Fibroblast of the aortic adventitia (primary cell): ENCODE data around the gene NOP53. TPM values are rescaled to one million over a fixed set of nuclear protein-coding genes. Genes with fewer than 3 reads are reported as not detected.

ENCODE experiments used
- DNase-seq: peaks from one replicate; pipeline ENCODE4 v3.0.0-alpha.2; 2010; ENCODE audit warnings: low read depth
- H3K4me3 ChIP-seq: 2 replicates; pipeline ENCODE4 v1.5.1; 2011; ENCODE audit warnings: low read depth, mild to moderate bottlenecking, control low read depth, low read length, moderate library complexity
- total RNA-seq: library from RNA; depleted of rRNA; stranded (reverse); fragments of >200 nt; gene quantifications from 2 replicates; pipeline ENCODE4 v1.2.3, GENCODE V29; 2012; ENCODE audit warnings: low replicate concordance
- TF ChIP-seq, protein P1 (sequence below): IDR thresholded peaks from 2 replicates; pipeline ENCODE4 v1.5.1; 2011; ENCODE audit warnings: mild to moderate bottlenecking, low read length, control low read depth, inconsistent platforms; ENCODE audit not compliant: insufficient read depth

Gene NOP53
- total RNA-seq, 1 donor = 105 TPM

- no peak for DNase-seq
- TF ChIP-seq, protein P1, sequence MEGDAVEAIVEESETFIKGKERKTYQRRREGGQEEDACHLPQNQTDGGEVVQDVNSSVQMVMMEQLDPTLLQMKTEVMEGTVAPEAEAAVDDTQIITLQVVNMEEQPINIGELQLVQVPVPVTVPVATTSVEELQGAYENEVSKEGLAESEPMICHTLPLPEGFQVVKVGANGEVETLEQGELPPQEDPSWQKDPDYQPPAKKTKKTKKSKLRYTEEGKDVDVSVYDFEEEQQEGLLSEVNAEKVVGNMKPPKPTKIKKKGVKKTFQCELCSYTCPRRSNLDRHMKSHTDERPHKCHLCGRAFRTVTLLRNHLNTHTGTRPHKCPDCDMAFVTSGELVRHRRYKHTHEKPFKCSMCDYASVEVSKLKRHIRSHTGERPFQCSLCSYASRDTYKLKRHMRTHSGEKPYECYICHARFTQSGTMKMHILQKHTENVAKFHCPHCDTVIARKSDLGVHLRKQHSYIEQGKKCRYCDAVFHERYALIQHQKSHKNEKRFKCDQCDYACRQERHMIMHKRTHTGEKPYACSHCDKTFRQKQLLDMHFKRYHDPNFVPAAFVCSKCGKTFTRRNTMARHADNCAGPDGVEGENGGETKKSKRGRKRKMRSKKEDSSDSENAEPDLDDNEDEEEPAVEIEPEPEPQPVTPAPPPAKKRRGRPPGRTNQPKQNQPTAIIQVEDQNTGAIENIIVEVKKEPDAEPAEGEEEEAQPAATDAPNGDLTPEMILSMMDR = no peak
- H3K4me3 ChIP-seq = no peak overlapping the region
Measured at GRCh38 chr19:47749326-47749725, 4.0 kb downstream of the NOP53 start.

GRCh38 chr19:47750752-47751151, 5.4 kb downstream of the NOP53 start:
- DNase-seq = no peak
- no peak overlapping the region for H3K4me3 ChIP-seq
- TF ChIP-seq, protein P1 = no peak

DNA sequence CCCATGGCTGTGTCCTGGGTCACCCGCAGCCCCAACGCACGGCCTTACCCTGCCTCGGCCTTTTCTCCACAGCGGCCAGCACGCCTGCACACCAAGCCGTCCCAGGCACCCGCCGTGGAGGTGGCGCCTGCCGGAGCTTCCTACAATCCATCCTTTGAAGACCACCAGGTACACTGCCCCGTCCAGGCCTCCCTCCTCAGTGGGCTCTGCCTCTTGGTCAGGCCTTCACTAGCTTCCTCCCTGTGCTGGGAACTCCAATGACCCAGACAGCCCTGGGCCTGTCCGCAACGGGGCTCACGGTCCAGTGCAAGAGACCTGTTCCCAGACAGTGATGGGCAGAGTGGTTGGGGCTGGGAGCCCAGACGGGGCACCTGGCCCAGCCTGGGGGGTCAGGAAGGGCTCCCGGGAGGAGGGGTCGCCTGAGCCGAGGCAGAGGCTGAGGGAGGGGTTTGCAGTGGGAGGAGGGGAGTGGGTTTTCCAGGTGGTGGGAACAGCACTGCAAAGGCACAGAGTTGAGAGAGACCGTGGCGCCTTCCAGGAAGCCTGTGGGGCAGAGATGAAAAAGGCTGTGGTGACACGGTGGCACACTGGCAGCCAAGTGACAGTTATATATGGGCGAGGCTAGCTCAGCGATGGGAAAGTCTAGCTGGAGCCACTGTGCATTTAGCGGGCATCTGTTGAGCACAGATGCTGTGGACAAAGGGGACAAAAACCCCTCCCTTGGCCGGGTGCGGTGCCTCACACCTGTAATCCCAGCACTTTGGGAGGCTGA, 7.3 kb downstream of the NOP53 start:
- no peak overlapping the region for H3K4me3 ChIP-seq
- TF ChIP-seq, protein P1 = no peak
- DNase-seq = no peak

GRCh38 chr19:47754206-47755064, 9.1 kb downstream of the NOP53 start:
- H3K4me3 ChIP-seq = no peak overlapping the region
- TF ChIP-seq, protein P1 = no peak
- DNase-seq = no peak

DNA sequence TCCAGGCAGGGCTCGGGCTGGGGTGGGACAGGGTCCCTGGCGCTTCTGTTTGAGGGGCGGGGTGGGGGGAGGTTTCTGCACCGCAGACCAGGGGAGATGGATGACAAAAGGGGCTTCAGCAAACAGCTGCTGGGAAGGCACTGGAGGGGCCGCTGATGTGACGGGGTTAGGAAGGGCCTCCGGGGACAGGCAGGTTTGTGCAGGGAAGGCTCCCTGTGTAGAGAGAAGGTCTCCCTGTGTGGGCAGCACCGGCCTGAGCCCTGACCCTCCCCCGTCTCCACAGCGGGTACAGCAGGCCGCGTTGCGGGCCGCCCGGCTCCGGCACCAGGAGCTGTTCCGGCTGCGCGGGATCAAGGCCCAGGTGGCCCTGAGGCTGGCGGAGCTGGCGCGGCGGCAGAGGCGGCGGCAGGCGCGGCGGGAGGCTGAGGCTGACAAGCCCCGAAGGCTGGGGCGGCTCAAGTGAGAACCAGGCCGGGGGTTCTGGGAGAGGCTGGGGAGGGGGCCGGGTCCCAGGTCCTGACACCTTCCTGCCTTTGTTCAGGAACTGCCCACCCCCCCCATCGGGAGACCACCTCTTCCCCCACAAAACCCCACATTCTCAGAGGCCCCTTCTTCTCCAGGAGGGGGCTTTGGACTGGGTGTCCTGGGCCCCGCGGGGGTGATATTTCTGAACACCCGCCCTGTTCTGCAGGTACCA, 9.9 kb downstream of the NOP53 start:
- TF ChIP-seq, protein P1 = no peak
- DNase-seq = no peak
- H3K4me3 ChIP-seq = no peak overlapping the region

DNA sequence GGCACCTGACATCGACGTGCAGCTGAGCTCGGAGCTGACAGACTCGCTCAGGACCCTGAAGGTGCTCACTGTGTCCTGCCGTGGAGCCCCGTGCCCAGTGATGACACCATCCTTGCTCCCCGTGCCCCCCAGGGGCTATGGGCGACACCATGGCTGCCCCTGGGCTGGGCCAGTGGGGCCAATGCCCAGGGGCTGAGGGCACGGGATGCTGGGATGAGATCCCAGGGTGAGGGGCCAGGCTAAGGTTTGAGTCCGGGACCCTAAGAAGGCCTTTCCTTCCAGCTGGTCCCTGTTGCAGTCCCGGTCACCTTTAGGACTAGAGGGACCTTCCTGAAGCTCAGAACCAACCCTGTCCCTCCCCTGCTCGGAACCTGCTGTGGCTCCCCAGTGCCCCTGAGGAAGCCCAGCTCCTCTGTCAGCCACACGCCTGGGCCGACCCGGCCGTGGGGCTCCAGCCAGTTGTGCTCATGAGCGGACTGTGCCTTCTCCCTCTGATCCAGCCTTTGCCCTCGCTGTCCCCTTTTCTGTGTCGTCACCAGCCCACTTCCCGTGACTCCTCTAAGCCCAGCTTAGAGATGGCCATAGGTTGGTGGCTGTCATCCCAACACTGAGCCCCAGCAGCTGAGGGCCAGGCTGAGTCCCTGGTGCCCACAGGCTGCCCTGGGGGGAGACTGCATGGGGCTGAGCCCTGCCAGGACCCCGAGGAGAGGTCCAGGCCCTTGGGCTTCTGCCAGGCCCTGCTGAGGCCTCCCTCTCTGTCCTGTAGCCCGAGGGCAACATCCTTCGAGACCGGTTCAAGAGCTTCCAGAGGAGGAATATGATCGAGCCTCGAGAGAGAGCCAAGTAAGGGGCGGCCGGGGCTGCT, 10.6 kb downstream of the NOP53 start:
- TF ChIP-seq, protein P1 = no peak
- no peak for DNase-seq
- H3K4me3 ChIP-seq = no peak overlapping the region
